GM19193 (cell line): ENCODE results near the gene BLM.

ENCODE experiments used
- POLR2A ChIP-seq: IDR thresholded peaks from 4 replicates; pipeline ENCODE4 v1.6.1; 2011; ENCODE audit not compliant: insufficient read depth, insufficient read length; ENCODE audit errors: extremely low read depth

BLM gene

GRCh38 chr15:90716976-90717821 lies at the start of gene BLM:
BLM (plus strand) TSS chr15:90717346; CDS start chr15:90747393, 30,047 bp downstream.
- peak; percentile 85 for TF ChIP-seq POLR2A

- no peak for TF ChIP-seq POLR2A
Observed at GRCh38 chr15:90671216-90671615, 45.9 kb upstream of the BLM start.

- TF ChIP-seq POLR2A, result no peak
Observed at GRCh38 chr15:90674476-90674875, 42.7 kb upstream of the BLM start.

- no peak for TF ChIP-seq POLR2A
Observed at GRCh38 chr15:90675464-90675863, 41.7 kb upstream of the BLM start.

- TF ChIP-seq POLR2A, result no peak
Observed at GRCh38 chr15:90677807-90678790, 39.0 kb upstream of the BLM start.

- TF ChIP-seq POLR2A, result no peak
Observed at GRCh38 chr15:90679959-90680358, 37.2 kb upstream of the BLM start.

GRCh38 chr15:90680371-90680935 lies 36.7 kb upstream of the BLM start:
- no peak for TF ChIP-seq POLR2A

- no peak for TF ChIP-seq POLR2A
Observed at GRCh38 chr15:90681056-90681455, 36.1 kb upstream of the BLM start.

GRCh38 chr15:90681480-90681879 lies 35.7 kb upstream of the BLM start:
- TF ChIP-seq POLR2A, result no peak

- TF ChIP-seq POLR2A, result no peak
Observed at GRCh38 chr15:90683371-90683770, 33.8 kb upstream of the BLM start.

- TF ChIP-seq POLR2A, result no peak
Observed at GRCh38 chr15:90683876-90684275, 33.3 kb upstream of the BLM start.

- no peak for TF ChIP-seq POLR2A
Observed at GRCh38 chr15:90684281-90684680, 32.9 kb upstream of the BLM start.

GRCh38 chr15:90685591-90686434 lies 31.3 kb upstream of the BLM start:
- no peak for TF ChIP-seq POLR2A

GRCh38 chr15:90686435-90687218 lies 30.5 kb upstream of the BLM start:
- TF ChIP-seq POLR2A, result no peak

- no peak for TF ChIP-seq POLR2A
Observed at GRCh38 chr15:90690585-90690984, 26.6 kb upstream of the BLM start.
